Breast epithelium (tissue), 4 donors: Measurements from ENCODE around the gene C17orf107. TPM values are rescaled to one million over a fixed set of nuclear protein-coding genes. Genes with fewer than 3 reads are reported as not detected.

Experiments used
- DNase-seq, 2 donors: peaks; one replicate each; pipeline ENCODE4 v3.0.0-alpha.2; 2019; ENCODE audit warnings: low spot score in 2 of 2
- H3K27ac ChIP-seq, 2 donors: fragments of 200-600 bp; sonication (generic) in 1 of 2; one replicate each; pipeline ENCODE4 v1.5.1; 2016 to 2019; ENCODE audit warnings: mild to moderate bottlenecking in 1 of 2
- H3K27me3 ChIP-seq, 2 donors: fragments of 200-600 bp; sonication (generic) in 1 of 2; one replicate each; pipeline versions ENCODE4 v1.5.1 to v1.6.0; 2017 to 2019; ENCODE audit warnings: control low read depth in 1 of 2, mild to moderate bottlenecking in 1 of 2
- H3K36me3 ChIP-seq: fragments of 200-600 bp; one replicate; pipeline ENCODE4 v1.5.1; 2019
- H3K4me1 ChIP-seq, 2 donors: fragments of 200-600 bp; sonication (generic); one replicate each; pipeline ENCODE4 v1.5.1; 2016 to 2019; ENCODE audit warnings: control low read depth in 1 of 2
- H3K4me3 ChIP-seq, 3 donors: fragments of 200-600 bp; sonication (generic); 1 replicate in 2 of 3; 2 replicates in 1 of 3; pipeline ENCODE4 v1.5.1; 2016 to 2019; ENCODE audit warnings: mild to moderate bottlenecking in 3 of 3, moderate library complexity in 2 of 3
- H3K9me3 ChIP-seq, 2 donors: fragments of 200-600 bp; sonication (generic) in 1 of 2; one replicate each; pipeline ENCODE4 v1.5.1; 2016 to 2019; ENCODE audit warnings: control low read depth in 1 of 2
- POLR2A ChIP-seq: fragments of 450-650 bp; IDR thresholded peaks from one replicate; pipeline ENCODE4 v1.6.1; 2016; ENCODE audit warnings: antibody characterized with exemption, mild to moderate bottlenecking, moderate library complexity
- POLR2AphosphoS5 ChIP-seq, 3 donors: sonication (generic); formaldehyde crosslinking; IDR thresholded peaks; one replicate each; pipeline ENCODE4 v1.6.1; 2017; ENCODE audit warnings: antibody characterized with exemption in 3 of 3
- intact Hi-C: fragments of 100-400 bp; cut with DNase I; formaldehyde crosslinking; loops from one replicate; pipeline ENCODE4 v1.15.1; 2023; ENCODE audit warnings: low total_unique reads
- total RNA-seq, 3 donors: library from RNA; depleted of rRNA; stranded (reverse); fragments of >200 nt; gene quantifications; one replicate each; pipeline ENCODE4 v1.1.0, GENCODE V29; 2016
- TF ChIP-seq, protein P1 (sequence below), 3 donors: fragments of 450-650 bp; IDR thresholded peaks; one replicate each; pipeline ENCODE4 v1.5.1; 2016 to 2017; ENCODE audit warnings: antibody characterized with exemption in 3 of 3, mild to moderate bottlenecking in 3 of 3, moderate library complexity in 3 of 3

Gene C17orf107
- total RNA-seq, 3 donors from 2014 or later, result 3.9 to 10.5 TPM; not detected in 1

GRCh38 chr17:4895657-4896331, 3.5 kb upstream of the C17orf107 start:
- DNase-seq, result no peak
- H3K27me3 ChIP-seq, result no peaks in the 10 kb centered on the region
- no peaks in the 10 kb centered on the region for H3K4me1 ChIP-seq
- intact Hi-C loops, result no loop called here
- H3K9me3 ChIP-seq, result no peaks in the 10 kb centered on the region
- H3K27ac ChIP-seq, result no peak overlapping the region
- H3K4me3 ChIP-seq, result no peak overlapping the region
- H3K36me3 ChIP-seq, result peaks cover 10% of the 10 kb centered on the region
- TF ChIP-seq, protein P1, sequence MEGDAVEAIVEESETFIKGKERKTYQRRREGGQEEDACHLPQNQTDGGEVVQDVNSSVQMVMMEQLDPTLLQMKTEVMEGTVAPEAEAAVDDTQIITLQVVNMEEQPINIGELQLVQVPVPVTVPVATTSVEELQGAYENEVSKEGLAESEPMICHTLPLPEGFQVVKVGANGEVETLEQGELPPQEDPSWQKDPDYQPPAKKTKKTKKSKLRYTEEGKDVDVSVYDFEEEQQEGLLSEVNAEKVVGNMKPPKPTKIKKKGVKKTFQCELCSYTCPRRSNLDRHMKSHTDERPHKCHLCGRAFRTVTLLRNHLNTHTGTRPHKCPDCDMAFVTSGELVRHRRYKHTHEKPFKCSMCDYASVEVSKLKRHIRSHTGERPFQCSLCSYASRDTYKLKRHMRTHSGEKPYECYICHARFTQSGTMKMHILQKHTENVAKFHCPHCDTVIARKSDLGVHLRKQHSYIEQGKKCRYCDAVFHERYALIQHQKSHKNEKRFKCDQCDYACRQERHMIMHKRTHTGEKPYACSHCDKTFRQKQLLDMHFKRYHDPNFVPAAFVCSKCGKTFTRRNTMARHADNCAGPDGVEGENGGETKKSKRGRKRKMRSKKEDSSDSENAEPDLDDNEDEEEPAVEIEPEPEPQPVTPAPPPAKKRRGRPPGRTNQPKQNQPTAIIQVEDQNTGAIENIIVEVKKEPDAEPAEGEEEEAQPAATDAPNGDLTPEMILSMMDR (IDR thresholded peaks at IDR 0.05), result no peak
- no peak for TF ChIP-seq POLR2A
- no peak for TF ChIP-seq POLR2AphosphoS5 (IDR thresholded peaks at IDR 0.05)

DNA sequence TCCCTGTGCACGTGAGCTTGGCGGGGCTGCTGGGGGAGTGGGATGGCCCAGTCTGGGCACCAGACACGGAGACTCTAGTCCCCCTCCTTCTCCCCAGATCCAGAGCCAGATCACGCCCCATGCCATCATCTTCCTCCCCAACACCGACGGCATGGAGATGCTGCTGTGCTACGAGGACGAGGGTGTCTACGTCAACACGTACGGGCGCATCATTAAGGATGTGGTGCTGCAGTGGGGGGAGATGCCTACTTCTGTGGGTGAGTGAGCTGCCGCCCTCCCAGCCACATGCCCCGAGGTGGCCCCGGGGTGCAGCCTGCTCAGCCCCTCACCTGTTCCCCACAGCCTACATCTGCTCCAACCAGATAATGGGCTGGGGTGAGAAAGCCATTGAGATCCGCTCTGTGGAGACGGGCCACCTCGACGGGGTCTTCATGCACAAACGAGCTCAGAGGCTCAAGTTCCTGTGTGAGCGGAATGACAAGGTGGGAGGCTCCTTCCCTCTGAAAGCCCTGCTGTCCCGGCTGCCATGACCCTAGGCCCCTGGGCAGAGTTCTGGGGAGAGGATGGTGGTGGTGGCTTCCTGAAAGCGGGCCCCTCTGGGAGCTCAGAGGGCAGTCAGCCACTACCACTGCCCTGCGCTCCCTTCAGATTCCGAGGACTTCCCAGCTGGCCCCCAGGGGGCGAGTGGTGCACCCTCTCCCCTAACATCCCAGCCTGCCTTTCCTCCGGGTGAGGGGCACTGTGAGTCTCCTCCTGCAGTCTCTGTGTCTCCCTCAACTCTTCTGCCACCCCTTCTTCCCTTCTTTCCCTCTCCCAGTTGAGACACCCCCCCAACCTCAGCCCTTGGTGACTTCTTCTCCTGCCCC, 2.8 kb upstream of the C17orf107 start:
- Histone ChIP-seq H3K9me3 (no peaks in the 10 kb centered on the region), H3K4me1 (no peaks in the 10 kb centered on the region), H3K27me3 (no peaks in the 10 kb centered on the region), H3K36me3 (peaks cover 6% of the 10 kb centered on the region), H3K27ac (peak overlapping the region in 1 of 2 donors; percentile 1), H3K4me3 (no peak overlapping the region)
- DNase-seq, result no peak
- TF ChIP-seq POLR2AphosphoS5 (IDR thresholded peaks at IDR 0.05) (no peak), POLR2A (no peak)
- TF ChIP-seq, protein P1 (IDR thresholded peaks at IDR 0.05), result no peak
- intact Hi-C loops, result no loop called here

- no peak for TF ChIP-seq POLR2A
- intact Hi-C loops, result no loop called here
- Histone ChIP-seq H3K27ac (no peak overlapping the region), H3K4me3 (no peak overlapping the region), H3K36me3 (peaks cover 6% of the 10 kb centered on the region), H3K9me3 (no peaks in the 10 kb centered on the region), H3K4me1 (no peaks in the 10 kb centered on the region), H3K27me3 (no peaks in the 10 kb centered on the region)
- no peak for DNase-seq
These were observed 2.1 kb upstream of the C17orf107 start for GRCh38 chr17:4897198-4897687.

DNA sequence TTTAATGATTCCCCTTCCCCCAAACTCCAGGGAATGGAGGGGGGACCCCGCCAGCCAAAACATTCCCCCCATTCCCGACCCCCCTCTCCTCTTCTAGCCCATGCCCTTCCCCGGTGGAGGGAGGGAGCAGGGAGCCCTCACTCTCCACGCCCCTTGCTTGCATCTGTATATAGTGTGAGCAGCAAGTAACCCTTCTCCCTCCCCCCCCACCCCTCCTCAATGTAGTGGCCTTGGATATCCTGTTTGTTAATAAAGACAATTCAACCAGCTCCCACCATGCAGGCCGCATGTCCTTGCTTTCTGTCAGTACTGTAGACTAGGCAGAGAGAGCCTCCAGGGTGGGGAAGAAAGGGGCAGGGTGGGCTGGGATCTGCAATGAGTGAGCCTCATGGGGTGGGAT, 1.6 kb upstream of the C17orf107 start:
- intact Hi-C loops, result no loop called here
- Histone ChIP-seq H3K9me3 (no peaks in the 10 kb centered on the region), H3K4me1 (peaks cover 0 to under 1% of the 10 kb centered on the region in 2 donors), H3K27me3 (no peaks in the 10 kb centered on the region), H3K4me3 (no peak overlapping the region), H3K36me3 (peaks cover 6% of the 10 kb centered on the region), H3K27ac (peak overlapping the region in 1 of 2 donors; percentile 15)
- no peak for DNase-seq
- TF ChIP-seq, protein P1 (IDR thresholded peaks at IDR 0.05), result no peak
- TF ChIP-seq POLR2AphosphoS5 (IDR thresholded peaks at IDR 0.05), result no peak
- TF ChIP-seq POLR2A, result no peak

GRCh38 chr17:4898351-4898750, 985 bp upstream of the C17orf107 start:
- intact Hi-C loops, result no loop called here
- DNase-seq, result no peak
- Histone ChIP-seq H3K9me3 (no peaks in the 10 kb centered on the region), H3K36me3 (peaks cover 6% of the 10 kb centered on the region), H3K4me1 (peaks cover 0 to 3% of the 10 kb centered on the region in 2 donors), H3K4me3 (peak overlapping the region in 2 of 3 donors; percentile 67 to 73), H3K27me3 (no peaks in the 10 kb centered on the region), H3K27ac (peak overlapping the region; percentile 15 to 91)
- TF ChIP-seq POLR2A, result no peak
- TF ChIP-seq, protein P1 (IDR thresholded peaks at IDR 0.05), result no peak
- no peak for TF ChIP-seq POLR2AphosphoS5 (IDR thresholded peaks at IDR 0.05)
